GM12878 (cell line): ENCODE data around the gene LOXL4.

ENCODE experiments used
- EP300 ChIP-seq, 2 experiments: fragments of 150-350 bp in 1 of 2; IDR thresholded peaks; 2 replicates each; pipeline ENCODE4 v1.6.1; 2011 to 2012; ENCODE audit warnings: low read depth in 2 of 2, low read length in 2 of 2, borderline replicate concordance in 1 of 2, improper control_type of control experiment in 1 of 2, inconsistent platforms in 1 of 2; ENCODE audit not compliant: control insufficient read depth in 1 of 2
- EZH2 ChIP-seq: IDR thresholded peaks from 2 replicates; pipeline ENCODE4 v1.6.1; 2012; ENCODE audit warnings: low read depth, mild to moderate bottlenecking, control low read depth, inconsistent platforms, low read length, borderline replicate concordance; ENCODE audit not compliant: control insufficient read depth
- FOXK2 ChIP-seq: fragments of 450-650 bp; IDR thresholded peaks from 2 replicates; pipeline ENCODE4 v1.6.1; 2017; ENCODE audit warnings: mild to moderate bottlenecking, moderate library complexity
- MTA2 ChIP-seq: fragments of 450-650 bp; IDR thresholded peaks from 2 replicates; pipeline ENCODE4 v1.6.1; 2016; ENCODE audit warnings: low read depth, mild to moderate bottlenecking, moderate library complexity
- MXI1 ChIP-seq: fragments of 150-350 bp; IDR thresholded peaks from 2 replicates; pipeline ENCODE4 v1.6.1; 2011; ENCODE audit warnings: low read depth, mild to moderate bottlenecking, inconsistent platforms, low read length, improper control_type of control experiment
- POLR2A ChIP-seq: IDR thresholded peaks from 2 replicates; pipeline ENCODE4 v1.6.1; 2011; ENCODE audit warnings: low read depth, mild to moderate bottlenecking, low read length
- ZBTB33 ChIP-seq: fragments of 450-650 bp; IDR thresholded peaks from 2 replicates; pipeline ENCODE4 v1.6.1; 2017; ENCODE audit warnings: mild to moderate bottlenecking
- TF ChIP-seq, protein P1 (sequence below): IDR thresholded peaks from 2 replicates; pipeline ENCODE4 v1.6.1; 2012; ENCODE audit warnings: mild to moderate bottlenecking, low read depth, low read length
- TF ChIP-seq, protein P2 (sequence below), 3 experiments: IDR thresholded peaks in 2 of 3; conservative IDR thresholded peaks in 1 of 3; 2 replicates each; pipeline ENCODE4 v1.5.1; 2011; ENCODE audit warnings: low read depth in 3 of 3, low read length in 3 of 3, mild to moderate bottlenecking in 3 of 3, control low read depth in 2 of 3, moderate library complexity in 2 of 3, inconsistent platforms in 1 of 3, mixed read lengths in 1 of 3; ENCODE audit not compliant: control insufficient read depth in 2 of 3, insufficient read depth in 1 of 3; ENCODE audit errors: extremely low read depth in 1 of 3
- TF ChIP-seq, protein P3 (sequence below): fragments of 450-650 bp; formaldehyde crosslinking; IDR thresholded peaks from 2 replicates; pipeline ENCODE4 v1.5.0; 2022; ENCODE audit warnings: mild to moderate bottlenecking, missing genetic modification characterization

DNA sequence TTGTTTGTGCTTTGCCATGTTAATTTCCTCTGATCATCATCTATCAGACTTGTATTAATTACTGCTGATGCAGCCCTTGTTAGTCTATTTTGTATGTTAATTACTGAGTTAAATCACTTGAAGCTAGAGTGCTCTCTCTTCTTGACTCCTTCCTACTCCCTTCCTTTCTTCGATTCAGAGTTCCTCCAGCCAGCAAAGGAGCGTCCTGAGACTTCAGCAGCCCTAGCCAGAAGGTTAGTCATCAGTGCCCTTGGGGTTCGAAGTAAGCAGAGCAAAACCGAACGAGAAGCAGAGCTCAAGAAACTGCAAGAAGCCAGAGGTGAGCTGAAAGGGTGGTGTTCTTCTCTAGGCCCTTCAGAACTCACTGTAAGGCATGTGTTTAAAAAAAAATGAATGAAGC is 32.1 kb downstream of the LOXL4 start:
- TF ChIP-seq, protein P1, sequence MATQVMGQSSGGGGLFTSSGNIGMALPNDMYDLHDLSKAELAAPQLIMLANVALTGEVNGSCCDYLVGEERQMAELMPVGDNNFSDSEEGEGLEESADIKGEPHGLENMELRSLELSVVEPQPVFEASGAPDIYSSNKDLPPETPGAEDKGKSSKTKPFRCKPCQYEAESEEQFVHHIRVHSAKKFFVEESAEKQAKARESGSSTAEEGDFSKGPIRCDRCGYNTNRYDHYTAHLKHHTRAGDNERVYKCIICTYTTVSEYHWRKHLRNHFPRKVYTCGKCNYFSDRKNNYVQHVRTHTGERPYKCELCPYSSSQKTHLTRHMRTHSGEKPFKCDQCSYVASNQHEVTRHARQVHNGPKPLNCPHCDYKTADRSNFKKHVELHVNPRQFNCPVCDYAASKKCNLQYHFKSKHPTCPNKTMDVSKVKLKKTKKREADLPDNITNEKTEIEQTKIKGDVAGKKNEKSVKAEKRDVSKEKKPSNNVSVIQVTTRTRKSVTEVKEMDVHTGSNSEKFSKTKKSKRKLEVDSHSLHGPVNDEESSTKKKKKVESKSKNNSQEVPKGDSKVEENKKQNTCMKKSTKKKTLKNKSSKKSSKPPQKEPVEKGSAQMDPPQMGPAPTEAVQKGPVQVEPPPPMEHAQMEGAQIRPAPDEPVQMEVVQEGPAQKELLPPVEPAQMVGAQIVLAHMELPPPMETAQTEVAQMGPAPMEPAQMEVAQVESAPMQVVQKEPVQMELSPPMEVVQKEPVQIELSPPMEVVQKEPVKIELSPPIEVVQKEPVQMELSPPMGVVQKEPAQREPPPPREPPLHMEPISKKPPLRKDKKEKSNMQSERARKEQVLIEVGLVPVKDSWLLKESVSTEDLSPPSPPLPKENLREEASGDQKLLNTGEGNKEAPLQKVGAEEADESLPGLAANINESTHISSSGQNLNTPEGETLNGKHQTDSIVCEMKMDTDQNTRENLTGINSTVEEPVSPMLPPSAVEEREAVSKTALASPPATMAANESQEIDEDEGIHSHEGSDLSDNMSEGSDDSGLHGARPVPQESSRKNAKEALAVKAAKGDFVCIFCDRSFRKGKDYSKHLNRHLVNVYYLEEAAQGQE, result no peak
- TF ChIP-seq POLR2A (no peak), MXI1 (no peak), ZBTB33 (no peak), EP300 (IDR thresholded peaks at IDR 0.05; ENCODE audit: borderline replicate concordance in 1 of 2, control insufficient read depth in 1 of 2, low read depth in 2 of 2, low read length in 2 of 2) (no peak), FOXK2 (no peak), EZH2 (no peak), MTA2 (no peak)
- TF ChIP-seq, protein P2, sequence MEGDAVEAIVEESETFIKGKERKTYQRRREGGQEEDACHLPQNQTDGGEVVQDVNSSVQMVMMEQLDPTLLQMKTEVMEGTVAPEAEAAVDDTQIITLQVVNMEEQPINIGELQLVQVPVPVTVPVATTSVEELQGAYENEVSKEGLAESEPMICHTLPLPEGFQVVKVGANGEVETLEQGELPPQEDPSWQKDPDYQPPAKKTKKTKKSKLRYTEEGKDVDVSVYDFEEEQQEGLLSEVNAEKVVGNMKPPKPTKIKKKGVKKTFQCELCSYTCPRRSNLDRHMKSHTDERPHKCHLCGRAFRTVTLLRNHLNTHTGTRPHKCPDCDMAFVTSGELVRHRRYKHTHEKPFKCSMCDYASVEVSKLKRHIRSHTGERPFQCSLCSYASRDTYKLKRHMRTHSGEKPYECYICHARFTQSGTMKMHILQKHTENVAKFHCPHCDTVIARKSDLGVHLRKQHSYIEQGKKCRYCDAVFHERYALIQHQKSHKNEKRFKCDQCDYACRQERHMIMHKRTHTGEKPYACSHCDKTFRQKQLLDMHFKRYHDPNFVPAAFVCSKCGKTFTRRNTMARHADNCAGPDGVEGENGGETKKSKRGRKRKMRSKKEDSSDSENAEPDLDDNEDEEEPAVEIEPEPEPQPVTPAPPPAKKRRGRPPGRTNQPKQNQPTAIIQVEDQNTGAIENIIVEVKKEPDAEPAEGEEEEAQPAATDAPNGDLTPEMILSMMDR (IDR thresholded peaks at IDR 0.05 in 2 of 3, conservative IDR thresholded peaks at IDR 0.05 in 1 of 3; ENCODE audit: control insufficient read depth in 2 of 3, extremely low read depth in 1 of 3, insufficient read depth in 1 of 3, low read depth in 3 of 3, low read length in 3 of 3), result no peak
- TF ChIP-seq, protein P3, sequence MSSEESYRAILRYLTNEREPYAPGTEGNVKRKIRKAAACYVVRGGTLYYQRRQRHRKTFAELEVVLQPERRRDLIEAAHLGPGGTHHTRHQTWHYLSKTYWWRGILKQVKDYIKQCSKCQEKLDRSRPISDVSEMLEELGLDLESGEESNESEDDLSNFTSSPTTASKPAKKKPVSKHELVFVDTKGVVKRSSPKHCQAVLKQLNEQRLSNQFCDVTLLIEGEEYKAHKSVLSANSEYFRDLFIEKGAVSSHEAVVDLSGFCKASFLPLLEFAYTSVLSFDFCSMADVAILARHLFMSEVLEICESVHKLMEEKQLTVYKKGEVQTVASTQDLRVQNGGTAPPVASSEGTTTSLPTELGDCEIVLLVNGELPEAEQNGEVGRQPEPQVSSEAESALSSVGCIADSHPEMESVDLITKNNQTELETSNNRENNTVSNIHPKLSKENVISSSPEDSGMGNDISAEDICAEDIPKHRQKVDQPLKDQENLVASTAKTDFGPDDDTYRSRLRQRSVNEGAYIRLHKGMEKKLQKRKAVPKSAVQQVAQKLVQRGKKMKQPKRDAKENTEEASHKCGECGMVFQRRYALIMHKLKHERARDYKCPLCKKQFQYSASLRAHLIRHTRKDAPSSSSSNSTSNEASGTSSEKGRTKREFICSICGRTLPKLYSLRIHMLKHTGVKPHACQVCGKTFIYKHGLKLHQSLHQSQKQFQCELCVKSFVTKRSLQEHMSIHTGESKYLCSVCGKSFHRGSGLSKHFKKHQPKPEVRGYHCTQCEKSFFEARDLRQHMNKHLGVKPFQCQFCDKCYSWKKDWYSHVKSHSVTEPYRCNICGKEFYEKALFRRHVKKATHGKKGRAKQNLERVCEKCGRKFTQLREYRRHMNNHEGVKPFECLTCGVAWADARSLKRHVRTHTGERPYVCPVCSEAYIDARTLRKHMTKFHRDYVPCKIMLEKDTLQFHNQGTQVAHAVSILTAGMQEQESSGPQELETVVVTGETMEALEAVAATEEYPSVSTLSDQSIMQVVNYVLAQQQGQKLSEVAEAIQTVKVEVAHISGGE (CRISPR knock-in tag), result no peak
